Stomach (tissue), 4 donors: ENCODE data around the gene CEACAM4.

Source experiments
- EP300 ChIP-seq: sonication (generic); formaldehyde crosslinking; IDR thresholded peaks from one replicate; pipeline ENCODE4 v1.6.1; 2017; ENCODE audit warnings: antibody characterized with exemption
- POLR2A ChIP-seq, 4 donors: fragments of 450-650 bp; IDR thresholded peaks; one replicate each; pipeline ENCODE4 v1.6.1; 2016; ENCODE audit warnings: antibody characterized with exemption in 4 of 4, control low read depth in 2 of 4, mild to moderate bottlenecking in 1 of 4, moderate library complexity in 1 of 4
- POLR2AphosphoS5 ChIP-seq, 3 donors: sonication (generic); formaldehyde crosslinking; IDR thresholded peaks; one replicate each; pipeline ENCODE4 v1.6.1; 2016; ENCODE audit warnings: antibody characterized with exemption in 3 of 3
- TF ChIP-seq, protein P1 (sequence below), 7 experiments: fragments of 450-650 bp in 4 of 7; fragments of 200-600 bp in 3 of 7; sonication (generic) in 3 of 7; IDR thresholded peaks; one replicate each; pipeline ENCODE4 v1.5.1; 2016 to 2019; ENCODE audit warnings: antibody characterized with exemption in 7 of 7, control low read depth in 2 of 7, mild to moderate bottlenecking in 1 of 7

DNA sequence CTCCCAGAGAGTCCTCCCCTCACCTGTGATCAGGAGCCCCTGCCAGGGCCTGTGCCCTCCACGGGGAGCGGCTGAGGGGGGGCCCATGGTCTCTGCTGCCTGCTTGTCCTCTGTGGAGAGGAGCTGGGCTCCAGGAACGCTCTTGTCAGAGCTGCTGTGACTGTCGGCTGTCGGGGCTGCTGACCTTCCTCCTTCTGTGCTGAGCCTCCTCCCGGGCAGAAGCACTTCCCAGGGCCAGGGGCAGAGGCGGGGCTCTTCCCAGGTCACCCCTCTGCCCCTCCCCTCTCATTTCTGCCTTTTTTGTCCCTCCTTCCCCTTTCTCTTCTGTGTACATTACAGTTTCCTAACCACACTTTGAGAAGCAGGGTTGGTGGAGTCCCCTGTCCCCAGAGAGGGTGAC, at the start of gene CEACAM4:
- TF ChIP-seq POLR2A (IDR thresholded peaks at IDR 0.05) (no peak), POLR2AphosphoS5 (IDR thresholded peaks at IDR 0.05) (peak in 1 of 3 donors; percentile 48), EP300 (no peak)
- TF ChIP-seq, protein P1, sequence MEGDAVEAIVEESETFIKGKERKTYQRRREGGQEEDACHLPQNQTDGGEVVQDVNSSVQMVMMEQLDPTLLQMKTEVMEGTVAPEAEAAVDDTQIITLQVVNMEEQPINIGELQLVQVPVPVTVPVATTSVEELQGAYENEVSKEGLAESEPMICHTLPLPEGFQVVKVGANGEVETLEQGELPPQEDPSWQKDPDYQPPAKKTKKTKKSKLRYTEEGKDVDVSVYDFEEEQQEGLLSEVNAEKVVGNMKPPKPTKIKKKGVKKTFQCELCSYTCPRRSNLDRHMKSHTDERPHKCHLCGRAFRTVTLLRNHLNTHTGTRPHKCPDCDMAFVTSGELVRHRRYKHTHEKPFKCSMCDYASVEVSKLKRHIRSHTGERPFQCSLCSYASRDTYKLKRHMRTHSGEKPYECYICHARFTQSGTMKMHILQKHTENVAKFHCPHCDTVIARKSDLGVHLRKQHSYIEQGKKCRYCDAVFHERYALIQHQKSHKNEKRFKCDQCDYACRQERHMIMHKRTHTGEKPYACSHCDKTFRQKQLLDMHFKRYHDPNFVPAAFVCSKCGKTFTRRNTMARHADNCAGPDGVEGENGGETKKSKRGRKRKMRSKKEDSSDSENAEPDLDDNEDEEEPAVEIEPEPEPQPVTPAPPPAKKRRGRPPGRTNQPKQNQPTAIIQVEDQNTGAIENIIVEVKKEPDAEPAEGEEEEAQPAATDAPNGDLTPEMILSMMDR (IDR thresholded peaks at IDR 0.05), result no peak
